Measurements from ENCODE around the gene CPEB4.

Gene CPEB4

DNA sequence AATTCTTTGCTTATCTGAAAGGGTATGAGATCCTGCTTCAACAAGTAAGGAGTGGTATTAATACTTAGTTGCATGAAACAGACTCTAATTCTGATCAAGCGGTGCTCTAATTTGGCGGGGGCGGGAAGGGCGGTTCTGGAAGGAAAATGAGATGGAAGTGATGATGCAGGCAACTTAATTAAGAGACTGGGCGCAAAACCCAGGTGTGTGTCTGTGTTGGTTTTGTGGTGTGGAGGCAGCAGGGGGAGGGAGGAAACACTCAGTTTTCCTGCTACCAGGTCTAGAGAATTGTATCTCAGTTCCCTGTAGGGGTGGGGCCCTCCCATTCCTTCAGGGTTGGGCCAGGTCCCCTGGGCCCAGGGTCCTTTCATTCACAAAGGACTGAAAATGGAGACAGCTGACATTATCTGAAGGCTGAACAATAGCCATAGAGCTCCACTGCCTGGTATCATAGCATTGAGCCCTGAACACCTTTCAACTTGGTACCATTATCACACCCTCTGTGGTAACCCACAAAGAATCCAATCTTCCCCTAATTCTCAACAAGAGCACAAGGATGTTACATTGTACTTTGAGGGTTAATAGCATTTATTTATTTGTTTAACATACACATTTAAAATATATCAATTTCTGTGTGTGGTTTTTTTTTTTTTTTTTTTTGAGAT is 83.7 kb downstream of the CPEB4 start:
- Histone ChIP-seq H3K4me3 (replicated peaks; ENCODE audit: insufficient read depth, low read length) (no peak overlapping the region), H3K27me3 (ENCODE audit: insufficient read depth, poor library complexity, severe bottlenecking) (peaks cover 5% of the 10 kb centered on the region), H3K27ac (replicated peaks) (no peak overlapping the region)
- TF ChIP-seq GABPA (IDR thresholded peaks at IDR 0.05; ENCODE audit: low read depth), result no peak
- TF ChIP-seq, protein P1, sequence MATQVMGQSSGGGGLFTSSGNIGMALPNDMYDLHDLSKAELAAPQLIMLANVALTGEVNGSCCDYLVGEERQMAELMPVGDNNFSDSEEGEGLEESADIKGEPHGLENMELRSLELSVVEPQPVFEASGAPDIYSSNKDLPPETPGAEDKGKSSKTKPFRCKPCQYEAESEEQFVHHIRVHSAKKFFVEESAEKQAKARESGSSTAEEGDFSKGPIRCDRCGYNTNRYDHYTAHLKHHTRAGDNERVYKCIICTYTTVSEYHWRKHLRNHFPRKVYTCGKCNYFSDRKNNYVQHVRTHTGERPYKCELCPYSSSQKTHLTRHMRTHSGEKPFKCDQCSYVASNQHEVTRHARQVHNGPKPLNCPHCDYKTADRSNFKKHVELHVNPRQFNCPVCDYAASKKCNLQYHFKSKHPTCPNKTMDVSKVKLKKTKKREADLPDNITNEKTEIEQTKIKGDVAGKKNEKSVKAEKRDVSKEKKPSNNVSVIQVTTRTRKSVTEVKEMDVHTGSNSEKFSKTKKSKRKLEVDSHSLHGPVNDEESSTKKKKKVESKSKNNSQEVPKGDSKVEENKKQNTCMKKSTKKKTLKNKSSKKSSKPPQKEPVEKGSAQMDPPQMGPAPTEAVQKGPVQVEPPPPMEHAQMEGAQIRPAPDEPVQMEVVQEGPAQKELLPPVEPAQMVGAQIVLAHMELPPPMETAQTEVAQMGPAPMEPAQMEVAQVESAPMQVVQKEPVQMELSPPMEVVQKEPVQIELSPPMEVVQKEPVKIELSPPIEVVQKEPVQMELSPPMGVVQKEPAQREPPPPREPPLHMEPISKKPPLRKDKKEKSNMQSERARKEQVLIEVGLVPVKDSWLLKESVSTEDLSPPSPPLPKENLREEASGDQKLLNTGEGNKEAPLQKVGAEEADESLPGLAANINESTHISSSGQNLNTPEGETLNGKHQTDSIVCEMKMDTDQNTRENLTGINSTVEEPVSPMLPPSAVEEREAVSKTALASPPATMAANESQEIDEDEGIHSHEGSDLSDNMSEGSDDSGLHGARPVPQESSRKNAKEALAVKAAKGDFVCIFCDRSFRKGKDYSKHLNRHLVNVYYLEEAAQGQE (IDR thresholded peaks at IDR 0.05; ENCODE audit: insufficient replicate concordance, low read depth), result no peak
- no peak for TF ChIP-seq CTCF (IDR thresholded peaks at IDR 0.05; ENCODE audit: insufficient read depth, low read length)
- no peak for TF ChIP-seq SPI1 (IDR thresholded peaks at IDR 0.05; ENCODE audit: borderline replicate concordance, low read depth)
- TF ChIP-seq POLR2AphosphoS5 (IDR thresholded peaks at IDR 0.05; ENCODE audit: low read depth), result no peak
- DNase-seq (ENCODE audit: low read depth in 1 of 2, low spot score in 1 of 2), result no peak

GRCh38 chr5:173972607-173972924 is 84.4 kb downstream of the CPEB4 start:
- no peak for DNase-seq (ENCODE audit: low read depth in 1 of 2, low spot score in 1 of 2)

GRCh38 chr5:173972925-173973615 is 84.9 kb downstream of the CPEB4 start:
- Histone ChIP-seq H3K4me3 (replicated peaks; ENCODE audit: insufficient read depth, low read length) (peak overlapping the region; percentile 22), H3K27ac (replicated peaks) (no peak overlapping the region), H3K27me3 (ENCODE audit: insufficient read depth, poor library complexity, severe bottlenecking) (peaks cover 5% of the 10 kb centered on the region)
- TF ChIP-seq GABPA (IDR thresholded peaks at IDR 0.05; ENCODE audit: low read depth) (no peak), SPI1 (IDR thresholded peaks at IDR 0.05; ENCODE audit: borderline replicate concordance, low read depth) (peak; percentile 25; the same call in 1 of the 2 replicates), CTCF (IDR thresholded peaks at IDR 0.05; ENCODE audit: insufficient read depth, low read length) (peak; percentile 76), POLR2AphosphoS5 (IDR thresholded peaks at IDR 0.05; ENCODE audit: low read depth) (no peak)
- TF ChIP-seq, protein P1 (IDR thresholded peaks at IDR 0.05; ENCODE audit: insufficient replicate concordance, low read depth), result no peak
- DNase-seq (ENCODE audit: low read depth in 1 of 2, low spot score in 1 of 2), result peak; percentile 38 to 73

More at GRCh38 chr5:173972607-173972924, 84.4 kb downstream of the CPEB4 start:
- H3K27me3 ChIP-seq (ENCODE audit: insufficient read depth, poor library complexity, severe bottlenecking), result peaks cover 5% of the 10 kb centered on the region
- H3K4me3 ChIP-seq (replicated peaks; ENCODE audit: insufficient read depth, low read length), result no peak overlapping the region
- no peak overlapping the region for H3K27ac ChIP-seq (replicated peaks)
- TF ChIP-seq, protein P1 (IDR thresholded peaks at IDR 0.05; ENCODE audit: insufficient replicate concordance, low read depth), result no peak
- no peak for TF ChIP-seq POLR2AphosphoS5 (IDR thresholded peaks at IDR 0.05; ENCODE audit: low read depth)
- no peak for TF ChIP-seq CTCF (IDR thresholded peaks at IDR 0.05; ENCODE audit: insufficient read depth, low read length)
- no peak for TF ChIP-seq SPI1 (IDR thresholded peaks at IDR 0.05; ENCODE audit: borderline replicate concordance, low read depth)
- no peak for TF ChIP-seq GABPA (IDR thresholded peaks at IDR 0.05; ENCODE audit: low read depth)

Measured in HL-60 (cell line).